ENCODE data around the gene PDS5B.

DNA sequence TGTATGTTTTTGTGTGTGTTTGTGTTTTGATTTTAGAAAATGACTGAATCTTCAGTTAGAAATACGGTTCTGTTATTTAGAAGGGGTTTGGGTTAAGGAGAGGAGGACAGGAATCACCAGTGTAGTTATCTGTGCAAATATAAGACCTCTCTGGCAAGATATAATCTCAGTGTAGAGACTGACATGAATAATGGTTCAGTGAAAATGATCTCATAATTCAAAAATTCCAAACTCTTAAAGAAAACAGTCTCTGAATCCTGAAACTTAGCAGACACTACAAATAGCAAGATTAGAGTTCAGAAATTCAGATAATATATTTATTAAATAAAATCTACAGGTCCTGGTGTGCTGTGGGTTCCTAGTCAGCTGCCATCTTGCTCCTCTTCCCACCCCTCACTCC, 73.5 kb downstream of the PDS5B start:
- TF ChIP-seq, protein P1, sequence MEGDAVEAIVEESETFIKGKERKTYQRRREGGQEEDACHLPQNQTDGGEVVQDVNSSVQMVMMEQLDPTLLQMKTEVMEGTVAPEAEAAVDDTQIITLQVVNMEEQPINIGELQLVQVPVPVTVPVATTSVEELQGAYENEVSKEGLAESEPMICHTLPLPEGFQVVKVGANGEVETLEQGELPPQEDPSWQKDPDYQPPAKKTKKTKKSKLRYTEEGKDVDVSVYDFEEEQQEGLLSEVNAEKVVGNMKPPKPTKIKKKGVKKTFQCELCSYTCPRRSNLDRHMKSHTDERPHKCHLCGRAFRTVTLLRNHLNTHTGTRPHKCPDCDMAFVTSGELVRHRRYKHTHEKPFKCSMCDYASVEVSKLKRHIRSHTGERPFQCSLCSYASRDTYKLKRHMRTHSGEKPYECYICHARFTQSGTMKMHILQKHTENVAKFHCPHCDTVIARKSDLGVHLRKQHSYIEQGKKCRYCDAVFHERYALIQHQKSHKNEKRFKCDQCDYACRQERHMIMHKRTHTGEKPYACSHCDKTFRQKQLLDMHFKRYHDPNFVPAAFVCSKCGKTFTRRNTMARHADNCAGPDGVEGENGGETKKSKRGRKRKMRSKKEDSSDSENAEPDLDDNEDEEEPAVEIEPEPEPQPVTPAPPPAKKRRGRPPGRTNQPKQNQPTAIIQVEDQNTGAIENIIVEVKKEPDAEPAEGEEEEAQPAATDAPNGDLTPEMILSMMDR (IDR thresholded peaks at IDR 0.05 in 8 of 11, conservative IDR thresholded peaks at IDR 0.05 in 3 of 11) = no peak
- TF ChIP-seq POLR2A (IDR thresholded peaks at IDR 0.05) (no peak), POLR2AphosphoS5 (IDR thresholded peaks at IDR 0.05) (no peak)

Data from spleen (tissue), 7 donors.